ENCODE data around the gene VLDLR.

VLDLR gene

GRCh38 chr9:2608276-2608675 is 13.3 kb upstream of the VLDLR start:
- H3K4me3 Mint-ChIP-seq = no peak overlapping the region
- no peaks in the 10 kb centered on the region for H3K9me3 Mint-ChIP-seq
- DNase-seq (ENCODE audit: low spot score) = no peak
- H3K4me1 Mint-ChIP-seq (ENCODE audit: low read depth) = no peaks in the 10 kb centered on the region
- H3K27me3 Mint-ChIP-seq (ENCODE audit: low read depth) = peaks cover 17% of the 10 kb centered on the region
- H3K36me3 Mint-ChIP-seq (ENCODE audit: low read depth) = no peaks in the 10 kb centered on the region
- H3K27ac Mint-ChIP-seq = no peak overlapping the region

- no peaks in the 10 kb centered on the region for H3K4me1 Mint-ChIP-seq (ENCODE audit: low read depth)
- H3K9me3 Mint-ChIP-seq = no peaks in the 10 kb centered on the region
- H3K4me3 Mint-ChIP-seq = no peak overlapping the region
- no peaks in the 10 kb centered on the region for H3K36me3 Mint-ChIP-seq (ENCODE audit: low read depth)
- peaks cover 22% of the 10 kb centered on the region for H3K27me3 Mint-ChIP-seq (ENCODE audit: low read depth)
- H3K27ac Mint-ChIP-seq = no peak overlapping the region
- no peak for DNase-seq (ENCODE audit: low spot score)
These were observed 10.6 kb upstream of the VLDLR start for GRCh38 chr9:2610985-2611384.

DNA sequence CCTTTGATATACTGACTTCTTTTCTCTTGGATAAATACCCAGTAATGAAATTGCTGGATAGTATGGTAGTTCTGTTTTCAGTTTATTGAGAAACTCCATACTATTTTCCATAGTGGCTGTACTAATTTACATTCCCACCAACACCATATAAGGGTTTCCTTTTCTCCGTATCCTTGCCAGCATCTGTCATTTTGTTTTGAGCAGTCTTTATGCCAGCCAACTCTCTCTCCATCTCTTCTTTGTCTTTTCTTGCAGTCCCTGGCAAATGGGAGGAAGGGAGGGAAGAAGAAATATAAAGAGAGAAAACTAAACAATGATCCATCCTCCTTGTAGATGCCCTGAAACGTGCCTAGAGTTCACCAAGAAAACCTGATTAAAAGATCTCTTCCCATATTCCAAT is 9.6 kb upstream of the VLDLR start:
- DNase-seq (ENCODE audit: low spot score) = no peak
- Mint-ChIP-seq H3K4me3 (no peak overlapping the region), H3K27me3 (ENCODE audit: low read depth) (peaks cover 22% of the 10 kb centered on the region), H3K9me3 (no peaks in the 10 kb centered on the region), H3K36me3 (ENCODE audit: low read depth) (no peaks in the 10 kb centered on the region), H3K4me1 (ENCODE audit: low read depth) (no peaks in the 10 kb centered on the region), H3K27ac (no peak overlapping the region)

- H3K4me1 Mint-ChIP-seq (ENCODE audit: low read depth) = no peaks in the 10 kb centered on the region
- H3K4me3 Mint-ChIP-seq = no peak overlapping the region
- H3K27me3 Mint-ChIP-seq (ENCODE audit: low read depth) = peaks cover 13% of the 10 kb centered on the region
- no peak for DNase-seq (ENCODE audit: low spot score)
- no peaks in the 10 kb centered on the region for H3K9me3 Mint-ChIP-seq
- H3K36me3 Mint-ChIP-seq (ENCODE audit: low read depth) = no peaks in the 10 kb centered on the region
- no peak overlapping the region for H3K27ac Mint-ChIP-seq
These were observed 7.8 kb upstream of the VLDLR start for GRCh38 chr9:2613730-2614271.

GRCh38 chr9:2615497-2615896 is 6.1 kb upstream of the VLDLR start:
- H3K4me3 Mint-ChIP-seq = no peak overlapping the region
- peaks cover 3% of the 10 kb centered on the region for H3K4me1 Mint-ChIP-seq (ENCODE audit: low read depth)
- no peak overlapping the region for H3K27ac Mint-ChIP-seq
- no peaks in the 10 kb centered on the region for H3K9me3 Mint-ChIP-seq
- H3K27me3 Mint-ChIP-seq (ENCODE audit: low read depth) = peaks cover 12% of the 10 kb centered on the region
- H3K36me3 Mint-ChIP-seq (ENCODE audit: low read depth) = no peaks in the 10 kb centered on the region
- DNase-seq (ENCODE audit: low spot score) = no peak

- DNase-seq (ENCODE audit: low spot score) = no peak
- no peak overlapping the region for H3K4me3 Mint-ChIP-seq
- H3K27ac Mint-ChIP-seq = no peak overlapping the region
- peaks cover 8% of the 10 kb centered on the region for H3K27me3 Mint-ChIP-seq (ENCODE audit: low read depth)
- H3K36me3 Mint-ChIP-seq (ENCODE audit: low read depth) = no peaks in the 10 kb centered on the region
- no peaks in the 10 kb centered on the region for H3K9me3 Mint-ChIP-seq
- H3K4me1 Mint-ChIP-seq (ENCODE audit: low read depth) = peaks cover 11% of the 10 kb centered on the region
These were observed 4.8 kb upstream of the VLDLR start for GRCh38 chr9:2616692-2617377.

GRCh38 chr9:2618289-2618688 is 3.3 kb upstream of the VLDLR start:
- no peak overlapping the region for H3K27ac Mint-ChIP-seq

DNA sequence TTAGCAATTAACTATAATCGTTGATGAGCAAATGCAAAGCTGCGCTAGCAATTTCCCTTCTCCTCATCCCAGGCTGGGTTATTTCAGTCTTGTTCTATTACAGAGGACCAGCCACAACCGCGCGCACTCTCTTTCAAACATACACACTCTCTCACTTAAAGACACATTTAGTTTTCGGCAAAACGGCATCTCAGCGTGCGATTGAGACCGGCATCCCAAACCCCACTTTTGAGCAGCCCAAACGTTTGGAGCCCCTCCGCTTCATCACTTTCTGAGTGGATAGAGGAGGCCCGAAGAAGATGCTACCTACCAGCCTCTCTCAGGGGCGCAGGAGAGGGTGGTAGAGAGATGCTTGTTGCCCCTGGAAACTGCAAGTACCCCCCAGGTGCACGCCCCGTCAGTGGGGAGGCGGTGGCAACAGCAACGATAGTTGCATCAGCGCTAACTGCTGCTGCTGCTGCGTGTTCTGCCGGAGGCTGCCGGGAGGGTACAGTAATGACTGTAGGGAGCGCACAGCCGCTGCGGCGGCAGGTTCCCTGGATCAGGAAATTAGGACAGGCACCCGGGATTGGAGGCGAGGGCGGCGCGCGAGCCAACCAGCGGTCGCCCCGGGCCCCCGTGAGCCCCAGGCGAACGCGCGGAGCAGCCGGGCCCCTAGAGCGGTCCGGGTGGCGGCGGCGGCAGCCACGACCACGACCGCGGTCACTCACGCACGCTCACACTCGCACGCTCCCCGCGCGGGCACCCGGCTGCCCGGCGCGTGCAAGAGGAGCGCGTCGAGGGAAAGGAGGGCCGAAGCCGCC is 467 bp upstream of the VLDLR start:
- H3K9me3 Mint-ChIP-seq = no peaks in the 10 kb centered on the region
- peak overlapping the region; percentile 90 for H3K4me3 Mint-ChIP-seq
- H3K4me1 Mint-ChIP-seq (ENCODE audit: low read depth) = peaks cover 19% of the 10 kb centered on the region
- H3K27ac Mint-ChIP-seq = peak overlapping the region; percentile 84
- H3K27me3 Mint-ChIP-seq (ENCODE audit: low read depth) = peaks cover 23% of the 10 kb centered on the region
- peaks cover 6% of the 10 kb centered on the region for H3K36me3 Mint-ChIP-seq (ENCODE audit: low read depth)
- DNase-seq (ENCODE audit: low spot score) = peak; percentile 55

More at GRCh38 chr9:2618289-2618688, 3.3 kb upstream of the VLDLR start:
- Mint-ChIP-seq H3K9me3 (no peaks in the 10 kb centered on the region), H3K4me1 (ENCODE audit: low read depth) (peaks cover 16% of the 10 kb centered on the region), H3K27me3 (ENCODE audit: low read depth) (peaks cover 14% of the 10 kb centered on the region), H3K4me3 (no peak overlapping the region), H3K36me3 (ENCODE audit: low read depth) (no peaks in the 10 kb centered on the region)
- DNase-seq (ENCODE audit: low spot score) = no peak

DNA sequence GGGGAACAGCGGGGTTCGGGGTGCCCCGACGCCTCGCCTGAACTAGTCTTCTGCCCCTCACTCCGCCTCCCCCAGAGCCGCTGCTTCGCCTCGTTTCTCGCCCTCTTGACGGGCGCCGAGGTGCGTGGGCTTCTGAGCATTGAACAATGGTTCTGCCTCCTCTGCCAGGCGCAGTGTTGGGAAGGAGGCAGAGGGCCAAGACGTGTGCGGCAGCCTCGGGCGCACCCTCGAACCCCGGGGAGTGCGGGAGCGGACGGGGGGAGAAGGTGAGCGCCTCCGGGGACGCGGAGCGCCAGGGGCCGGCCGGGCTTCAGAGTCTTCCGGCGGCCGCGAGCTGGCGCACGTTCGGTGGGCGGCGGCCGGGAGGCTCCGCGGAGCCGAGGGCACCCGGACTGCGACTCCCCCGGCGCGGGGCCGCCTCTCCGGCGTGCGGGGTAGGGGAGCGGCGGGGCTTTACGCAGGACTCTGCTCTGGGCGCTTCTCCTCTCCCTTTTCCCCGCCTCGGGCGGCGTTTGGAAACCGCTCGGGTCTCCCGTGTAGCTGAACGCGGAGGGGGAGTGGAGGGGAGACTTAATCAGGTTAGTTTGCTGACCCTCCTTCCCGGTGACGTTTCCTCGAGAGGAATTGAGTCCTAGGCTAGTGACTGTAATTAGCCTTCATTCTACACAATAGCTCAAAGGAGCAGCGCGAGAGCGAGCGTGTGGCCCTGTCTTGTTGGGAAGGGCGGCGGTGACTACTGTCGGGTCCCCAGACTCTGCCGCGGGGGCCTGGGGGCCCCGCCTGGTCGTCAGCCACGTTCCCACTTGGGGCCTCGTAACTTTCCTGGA is 1.1 kb downstream of the VLDLR start:
- DNase-seq (ENCODE audit: low spot score) = peak; percentile 33
- H3K27ac Mint-ChIP-seq = peak overlapping the region; percentile 79
- peaks cover 19% of the 10 kb centered on the region for H3K4me1 Mint-ChIP-seq (ENCODE audit: low read depth)

GRCh38 chr9:2623288-2624050 is 1.9 kb downstream of the VLDLR start:
- Mint-ChIP-seq H3K36me3 (ENCODE audit: low read depth) (peaks cover 6% of the 10 kb centered on the region), H3K27ac (no peak overlapping the region), H3K9me3 (no peaks in the 10 kb centered on the region), H3K27me3 (ENCODE audit: low read depth) (peaks cover 23% of the 10 kb centered on the region), H3K4me3 (peak overlapping the region; percentile 91), H3K4me1 (ENCODE audit: low read depth) (peaks cover 19% of the 10 kb centered on the region)
- no peak for DNase-seq (ENCODE audit: low spot score)

More for the DNA sequence above, 1.1 kb downstream of the VLDLR start:
- Mint-ChIP-seq H3K9me3 (no peaks in the 10 kb centered on the region), H3K4me3 (peak overlapping the region; percentile 94), H3K27me3 (ENCODE audit: low read depth) (peaks cover 23% of the 10 kb centered on the region), H3K36me3 (ENCODE audit: low read depth) (peaks cover 6% of the 10 kb centered on the region)

DNA sequence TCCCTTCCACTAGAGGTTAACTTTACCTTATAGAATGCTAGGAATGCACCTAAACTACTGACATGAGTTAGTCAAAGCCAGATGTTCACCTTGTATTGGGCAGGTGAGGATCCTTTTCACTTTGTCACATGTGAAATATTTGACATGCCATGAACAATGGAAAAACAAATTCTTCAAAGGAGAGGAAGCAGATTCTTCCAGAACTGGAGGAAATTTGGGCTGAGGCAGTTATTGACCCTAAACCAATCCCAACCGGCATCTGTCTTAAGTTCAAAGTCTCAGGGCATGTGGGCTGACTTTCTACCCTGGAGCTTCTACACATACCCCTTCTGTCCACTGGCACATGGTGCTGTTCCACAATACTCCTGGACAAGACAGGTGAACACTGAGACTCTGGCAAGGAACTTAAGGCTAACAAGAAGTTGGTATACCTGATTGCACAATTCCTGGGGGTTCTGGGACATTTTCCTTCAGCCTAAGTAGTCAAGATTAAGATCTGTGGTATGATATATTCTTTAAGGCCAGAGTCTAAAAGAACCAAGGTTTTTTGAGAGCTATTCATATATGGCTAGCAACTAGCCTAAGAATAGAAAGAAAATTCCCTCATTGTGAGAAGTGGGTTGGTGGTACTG is 2.6 kb downstream of the VLDLR start:
- Mint-ChIP-seq H3K27me3 (ENCODE audit: low read depth) (peaks cover 23% of the 10 kb centered on the region), H3K36me3 (ENCODE audit: low read depth) (peaks cover 6% of the 10 kb centered on the region), H3K4me3 (peak overlapping the region; percentile 91), H3K27ac (no peak overlapping the region), H3K4me1 (ENCODE audit: low read depth) (peaks cover 19% of the 10 kb centered on the region), H3K9me3 (no peaks in the 10 kb centered on the region)
- DNase-seq (ENCODE audit: low spot score) = no peak

GRCh38 chr9:2625427-2625826 is 3.8 kb downstream of the VLDLR start:
- H3K27ac Mint-ChIP-seq = no peak overlapping the region
- no peaks in the 10 kb centered on the region for H3K9me3 Mint-ChIP-seq
- H3K4me3 Mint-ChIP-seq = no peak overlapping the region
- DNase-seq (ENCODE audit: low spot score) = no peak
- peaks cover 23% of the 10 kb centered on the region for H3K27me3 Mint-ChIP-seq (ENCODE audit: low read depth)
- H3K36me3 Mint-ChIP-seq (ENCODE audit: low read depth) = peaks cover 8% of the 10 kb centered on the region
- peaks cover 17% of the 10 kb centered on the region for H3K4me1 Mint-ChIP-seq (ENCODE audit: low read depth)

- H3K36me3 Mint-ChIP-seq (ENCODE audit: low read depth) = peaks cover 5% of the 10 kb centered on the region
- H3K27ac Mint-ChIP-seq = no peak overlapping the region
- no peak overlapping the region for H3K4me3 Mint-ChIP-seq
These were observed 7.3 kb downstream of the VLDLR start for GRCh38 chr9:2628919-2629318.

More at GRCh38 chr9:2628919-2629318, 7.3 kb downstream of the VLDLR start:
- Mint-ChIP-seq H3K9me3 (no peaks in the 10 kb centered on the region), H3K4me1 (ENCODE audit: low read depth) (no peaks in the 10 kb centered on the region), H3K27me3 (ENCODE audit: low read depth) (peaks cover 10% of the 10 kb centered on the region)
- no peak for DNase-seq (ENCODE audit: low spot score)

Data from T-helper 2 cell treated with Interferon-gamma antibody and Interleukin-4, amounts not matched to agents 5 μg/mL and 100 μg/mL, for 36 hours (primary cell).